Right lobe of liver (tissue), 4 donors: Measurements from ENCODE around the gene XPO6.

Experiments used
- CTCF ChIP-seq, 4 donors: fragments of 200-600 bp in 3 of 4; fragments of 450-650 bp in 1 of 4; IDR thresholded peaks; one replicate each; pipeline versions ENCODE4 v1.5.1 to v1.8.0; 2016 to 2022; ENCODE audit warnings: antibody characterized with exemption in 4 of 4, mild to moderate bottlenecking in 2 of 4
- POLR2A ChIP-seq: fragments of 450-650 bp; IDR thresholded peaks from one replicate; pipeline ENCODE4 v1.6.1; 2017; ENCODE audit warnings: antibody characterized with exemption, mild to moderate bottlenecking
- donor health status: DM: no; HTN: no; CAD: no.
- donor health status: DM: no; HTN: no; CAD: no.
- donor health status: DM: no; HTN: yes; CAD: no.

GRCh38 chr16:28185696-28186095 lies 26.1 kb downstream of the XPO6 start:
- TF ChIP-seq CTCF (IDR thresholded peaks at IDR 0.05) (no peak), POLR2A (no peak)
